ENCODE measurements around the gene MRPS10. TPM values are rescaled to one million over a fixed set of nuclear protein-coding genes. Genes with fewer than 3 reads are reported as not detected.
"Not testable (repeated sequence)": the region's sequence is repeated elsewhere in the genome, so short reads cannot be mapped to it uniquely, and the experiment has no call there.

Gene MRPS10
- total and polyA plus RNA-seq, 4 experiments from 2014 or later = 22.6 to 57.5 (median 32.7) TPM

DNA sequence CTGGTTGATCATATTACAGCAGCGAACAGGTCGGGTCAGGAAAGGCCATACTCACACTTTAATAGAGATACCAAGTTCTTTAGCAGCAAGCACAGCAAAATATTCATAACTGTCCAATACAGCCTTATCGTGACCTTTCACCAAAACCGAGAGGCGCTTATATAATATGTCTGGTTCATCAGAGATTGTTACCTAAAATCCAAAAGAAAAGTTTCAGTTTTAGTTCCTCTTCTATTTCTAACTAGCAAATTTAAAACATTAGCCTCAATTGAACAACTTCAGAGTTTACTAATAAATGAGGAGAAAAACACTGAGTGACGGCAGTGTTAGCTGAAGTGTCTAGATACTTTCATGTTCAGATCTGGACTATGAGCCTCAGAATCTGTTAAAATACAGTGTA lies 5.9 kb downstream of the MRPS10 start:
- intact Hi-C loops (cut with micrococcal nuclease) = loop anchor here (10.0 kb wide), 1 partner anchor 167 kb away; no protein-coding TSS in a partner anchor
- Histone ChIP-seq H3K27me3 (ENCODE audit: insufficient read depth, low read length) (no peaks in the 10 kb centered on the region), H3K9me3 (ENCODE audit: control insufficient read depth in 1 of 2, low read length in 2 of 2) (no peaks in the 10 kb centered on the region), H3K4me1 (ENCODE audit: insufficient read depth, low read length) (peaks cover 23% of the 10 kb centered on the region), H3K27ac (ENCODE audit: low read depth, low read length) (no peak overlapping the region), H3K36me3 (ENCODE audit: insufficient read depth, low read length) (peaks cover 55% of the 10 kb centered on the region), H3K4me3 (ENCODE audit: low read length in 2 of 2) (no peak overlapping the region)
- ChIA-PET POLR2A (ENCODE audit: partially characterized antibody) (no interaction called here), CTCF (ENCODE audit: partially characterized antibody) (interaction anchor here (0.6 to 1.9 kb wide), 2 partner anchors 336 to 390 kb away, joined by 3 to 6 read pairs; no protein-coding TSS in a partner anchor)
- no peak for DNase-seq
- H3K27ac Mint-ChIP-seq = no peak overlapping the region
- H3K4me3 Mint-ChIP-seq = no peak overlapping the region
- H3K27me3 Mint-ChIP-seq = no peaks in the 10 kb centered on the region
- peaks cover 6 to 19% (median 14%) of the 10 kb centered on the region in 4 donors for H3K4me1 Mint-ChIP-seq
- H3K36me3 Mint-ChIP-seq = peaks cover 41 to 55% of the 10 kb centered on the region in 2 donors
- no peaks in the 10 kb centered on the region for H3K9me3 Mint-ChIP-seq

DNA sequence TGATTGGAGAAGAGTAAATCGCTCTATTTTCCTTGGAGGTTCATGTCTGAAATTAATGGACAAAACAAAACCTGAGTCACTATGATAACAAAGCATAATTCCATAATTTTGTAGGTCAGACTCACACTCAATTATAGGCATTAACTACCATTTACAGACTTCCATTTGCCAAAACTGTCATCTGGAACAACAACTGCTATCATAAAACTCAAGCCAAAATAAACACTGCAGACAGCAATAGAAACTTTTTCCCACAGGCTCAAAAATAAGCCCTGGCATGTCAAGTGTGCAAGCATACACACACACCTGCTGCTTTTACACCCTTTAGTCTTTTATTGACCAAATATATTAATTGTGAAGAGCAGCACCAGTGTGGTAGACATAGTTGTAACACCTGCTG lies 7.1 kb downstream of the MRPS10 start:
- peaks cover 46 to 63% of the 10 kb centered on the region in 2 donors for H3K36me3 Mint-ChIP-seq
- DNase-seq = no peak
- no peak overlapping the region for H3K27ac Mint-ChIP-seq
- H3K27me3 Mint-ChIP-seq = no peaks in the 10 kb centered on the region
- Histone ChIP-seq H3K4me1 (ENCODE audit: insufficient read depth, low read length) (peaks cover 11% of the 10 kb centered on the region), H3K36me3 (ENCODE audit: insufficient read depth, low read length) (peaks cover 55% of the 10 kb centered on the region), H3K27me3 (ENCODE audit: insufficient read depth, low read length) (no peaks in the 10 kb centered on the region), H3K9me3 (ENCODE audit: control insufficient read depth in 1 of 2, low read length in 2 of 2) (no peaks in the 10 kb centered on the region), H3K4me3 (ENCODE audit: low read length in 2 of 2) (no peak overlapping the region), H3K27ac (ENCODE audit: low read depth, low read length) (no peak overlapping the region)
- intact Hi-C loops (cut with micrococcal nuclease) = loop anchor here (10.0 kb wide), 1 partner anchor 166 kb away; no protein-coding TSS in a partner anchor
- CTCF ChIA-PET (ENCODE audit: partially characterized antibody) = interaction anchor here (1.9 kb wide), 1 partner anchor 337 kb away, joined by 6 read pairs; no protein-coding TSS in a partner anchor
- no peak overlapping the region for H3K4me3 Mint-ChIP-seq
- H3K4me1 Mint-ChIP-seq = peaks cover 3 to 7% (median 5%) of the 10 kb centered on the region in 4 donors
- POLR2A ChIA-PET (ENCODE audit: partially characterized antibody) = no interaction called here
- no peaks in the 10 kb centered on the region for H3K9me3 Mint-ChIP-seq

DNA sequence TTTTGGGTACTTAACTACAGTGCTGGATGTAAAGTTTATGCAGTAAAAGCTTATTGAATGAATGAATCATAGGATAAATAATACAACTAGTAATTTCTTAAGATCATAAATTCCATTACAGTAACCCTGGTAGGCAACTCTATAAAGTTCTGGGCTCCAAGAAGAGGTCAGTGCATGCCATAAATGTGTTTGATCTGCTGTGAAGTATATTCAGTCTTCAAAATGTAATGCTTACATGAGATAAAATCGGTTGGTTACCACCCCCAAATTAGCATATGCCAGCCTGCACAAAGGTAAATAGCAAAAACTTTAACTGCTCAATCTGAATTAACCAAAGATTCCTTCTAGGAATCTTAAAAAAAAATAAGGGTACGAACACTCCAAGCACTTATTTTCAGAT lies 10.1 kb downstream of the MRPS10 start:
- H3K27me3 Mint-ChIP-seq; H3K4me3 ChIP-seq (ENCODE audit: low read length in 2 of 2); H3K4me3 Mint-ChIP-seq; CTCF ChIA-PET (ENCODE audit: partially characterized antibody); H3K27me3 ChIP-seq (ENCODE audit: insufficient read depth, low read length); POLR2A ChIA-PET (ENCODE audit: partially characterized antibody); H3K9me3 ChIP-seq (ENCODE audit: control insufficient read depth in 1 of 2, low read length in 2 of 2); intact Hi-C loops (cut with micrococcal nuclease); H3K27ac Mint-ChIP-seq; DNase-seq; H3K4me1 ChIP-seq (ENCODE audit: insufficient read depth, low read length); H3K9me3 Mint-ChIP-seq; H3K4me1 Mint-ChIP-seq; H3K27ac ChIP-seq (ENCODE audit: low read depth, low read length): not testable (repeated sequence)
- H3K36me3 Mint-ChIP-seq = peaks cover 45 to 62% of the 10 kb centered on the region in 2 donors
- peaks cover 39% of the 10 kb centered on the region for H3K36me3 ChIP-seq (ENCODE audit: insufficient read depth, low read length)

DNA sequence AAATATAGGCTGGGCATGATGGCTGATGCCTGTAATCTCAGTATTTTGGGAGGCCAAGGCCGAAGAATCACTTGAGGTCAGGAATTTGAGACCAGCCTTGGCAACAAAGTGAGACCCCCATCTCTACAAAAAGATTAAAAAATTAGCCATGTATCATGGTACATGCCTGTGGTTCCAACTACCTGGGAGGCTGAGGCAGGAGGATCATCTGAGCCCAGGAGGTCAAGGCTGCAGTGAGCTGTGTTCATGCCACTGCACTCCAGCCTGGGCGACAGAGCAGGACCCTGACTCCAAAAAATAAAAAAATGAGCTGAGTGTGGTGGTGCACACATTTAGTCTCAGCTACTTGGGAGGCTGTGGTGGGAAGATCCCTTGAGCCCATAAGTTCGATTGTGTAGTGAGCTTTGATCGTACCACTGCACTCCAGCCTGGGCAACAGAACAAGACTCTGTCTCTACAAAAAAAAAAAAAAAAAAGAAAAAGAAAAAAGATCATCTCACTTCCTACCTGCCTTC lies 12.8 kb downstream of the MRPS10 start:
- H3K4me1 ChIP-seq (ENCODE audit: insufficient read depth, low read length) = no peaks in the 10 kb centered on the region
- ChIA-PET POLR2A (ENCODE audit: partially characterized antibody) (no interaction called here), CTCF (ENCODE audit: partially characterized antibody) (interaction anchor here (0.7 to 3.8 kb wide), 3 partner anchors 9 to 343 kb away, joined by 3 to 14 read pairs (median 3); no protein-coding TSS in a partner anchor)
- H3K36me3 ChIP-seq (ENCODE audit: insufficient read depth, low read length) = peaks cover 17% of the 10 kb centered on the region
- intact Hi-C loops (cut with micrococcal nuclease) = no loop called here
- H3K4me3 ChIP-seq (ENCODE audit: low read length in 2 of 2) = no peak overlapping the region
- H3K27me3 Mint-ChIP-seq = no peaks in the 10 kb centered on the region
- peaks cover 0 to 8% (median 0%) of the 10 kb centered on the region in 4 donors for H3K4me1 Mint-ChIP-seq
- H3K27ac ChIP-seq (ENCODE audit: low read depth, low read length) = no peak overlapping the region
- H3K9me3 Mint-ChIP-seq = peaks cover 0 to 9% (median 3%) of the 10 kb centered on the region in 8 donors
- DNase-seq = no peak
- H3K36me3 Mint-ChIP-seq = peaks cover 47 to 55% of the 10 kb centered on the region in 2 donors
- H3K9me3 ChIP-seq (ENCODE audit: control insufficient read depth in 1 of 2, low read length in 2 of 2) = no peaks in the 10 kb centered on the region
- no peak overlapping the region for H3K4me3 Mint-ChIP-seq
- H3K27ac Mint-ChIP-seq = no peak overlapping the region
- no peaks in the 10 kb centered on the region for H3K27me3 ChIP-seq (ENCODE audit: insufficient read depth, low read length)

DNA sequence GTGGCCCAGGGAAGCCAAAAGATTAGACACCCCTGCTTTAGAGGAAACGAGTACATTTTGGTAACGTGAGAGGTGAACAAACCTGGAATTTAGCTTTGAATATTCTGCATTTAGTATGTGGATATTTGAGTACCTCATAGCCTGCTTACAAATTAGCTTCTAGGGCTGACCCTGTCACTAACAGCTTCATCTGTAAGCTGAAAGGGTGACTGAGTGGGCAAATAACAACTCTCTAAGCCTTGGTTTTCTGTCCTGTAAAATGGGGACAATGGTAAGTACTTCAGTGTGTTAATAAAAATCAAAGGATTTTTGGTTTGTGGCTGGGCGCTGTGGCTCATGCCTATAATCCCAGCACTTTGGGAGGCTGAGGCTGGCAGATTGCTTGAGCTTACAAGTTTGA lies 14.5 kb downstream of the MRPS10 start:
- intact Hi-C loops (cut with micrococcal nuclease) = no loop called here
- CTCF ChIA-PET (ENCODE audit: partially characterized antibody) = interaction anchor here (0.9 to 3.8 kb wide), 3 partner anchors 11 to 344 kb away, joined by 3 to 14 read pairs (median 12); no protein-coding TSS in a partner anchor
- no peak for DNase-seq
- Histone ChIP-seq H3K27me3 (ENCODE audit: insufficient read depth, low read length) (no peaks in the 10 kb centered on the region), H3K9me3 (ENCODE audit: control insufficient read depth in 1 of 2, low read length in 2 of 2) (no peaks in the 10 kb centered on the region), H3K27ac (ENCODE audit: low read depth, low read length) (no peak overlapping the region), H3K4me1 (ENCODE audit: insufficient read depth, low read length) (no peaks in the 10 kb centered on the region), H3K36me3 (ENCODE audit: insufficient read depth, low read length) (peaks cover 7% of the 10 kb centered on the region), H3K4me3 (ENCODE audit: low read length in 2 of 2) (no peak overlapping the region)
- POLR2A ChIA-PET (ENCODE audit: partially characterized antibody) = no interaction called here
- H3K9me3 Mint-ChIP-seq = peaks cover 0 to 9% (median 3%) of the 10 kb centered on the region in 8 donors
- H3K4me1 Mint-ChIP-seq = peaks cover 0 to 8% (median 0%) of the 10 kb centered on the region in 4 donors
- H3K4me3 Mint-ChIP-seq = no peak overlapping the region
- H3K27ac Mint-ChIP-seq = no peak overlapping the region
- H3K27me3 Mint-ChIP-seq = no peaks in the 10 kb centered on the region
- peaks cover 40 to 43% of the 10 kb centered on the region in 2 donors for H3K36me3 Mint-ChIP-seq

DNA sequence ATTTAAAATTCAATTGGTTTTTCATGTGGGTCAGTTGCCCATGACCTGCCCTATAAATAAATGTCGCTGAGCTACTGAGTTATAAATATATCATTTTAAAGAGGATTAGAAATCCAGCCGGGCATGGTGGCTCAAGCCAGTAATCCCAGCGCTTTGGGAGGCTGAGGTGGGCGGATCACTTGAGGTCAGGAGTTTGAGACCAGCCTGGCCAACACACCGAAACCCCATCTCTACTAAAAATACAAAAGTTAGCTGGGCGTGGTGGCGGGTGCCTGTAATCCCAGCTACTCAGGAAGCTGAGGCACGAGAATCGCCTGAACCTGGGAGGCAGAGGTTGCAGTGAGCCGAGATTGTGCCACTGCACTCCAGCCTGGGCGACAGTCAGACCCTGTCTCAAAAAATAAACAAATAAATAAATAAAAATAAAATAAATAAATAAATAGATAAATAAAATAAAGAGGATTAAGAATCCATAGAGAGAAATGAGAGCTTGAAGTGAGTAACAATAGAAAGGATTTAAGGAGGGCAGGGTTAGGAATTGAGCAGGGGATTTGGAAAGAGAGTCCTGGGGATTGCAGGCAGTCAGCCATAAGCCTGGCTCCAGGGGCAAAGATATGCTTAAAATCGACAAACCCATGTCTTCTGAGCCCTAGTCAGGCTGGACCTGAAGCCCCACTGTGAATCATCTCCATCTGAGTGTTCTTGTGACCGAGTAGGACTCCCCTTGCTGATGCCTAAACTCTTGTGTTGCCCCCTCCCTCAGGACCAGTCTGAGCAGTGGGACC lies 15.3 kb downstream of the MRPS10 start:
- intact Hi-C loops (cut with micrococcal nuclease); POLR2A ChIA-PET (ENCODE audit: partially characterized antibody): not testable (repeated sequence)

DNA sequence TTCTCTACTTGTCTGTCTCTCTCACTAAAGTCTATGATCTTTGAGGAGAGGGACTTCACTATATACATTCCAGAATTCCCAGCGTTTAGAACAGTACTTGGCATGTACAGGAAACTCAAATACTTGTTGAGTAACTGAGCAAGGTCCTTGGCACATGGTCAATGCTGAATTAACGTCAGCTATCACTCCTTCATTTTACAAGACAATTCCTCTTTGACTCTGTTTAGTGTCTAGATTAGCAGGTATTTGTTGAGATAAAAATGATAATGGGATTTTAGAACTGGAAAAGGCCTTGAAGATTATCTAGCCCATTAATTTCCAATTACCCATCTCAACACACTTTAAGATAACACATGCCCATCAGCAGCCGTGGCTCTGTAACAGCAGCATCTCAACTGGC lies 16.3 kb downstream of the MRPS10 start:
- no peak for DNase-seq
- Mint-ChIP-seq H3K27me3 (no peaks in the 10 kb centered on the region), H3K4me3 (no peak overlapping the region), H3K27ac (peak overlapping the region in 1 of 7 donors; percentile 47), H3K4me1 (peaks cover 0 to 8% (median 0%) of the 10 kb centered on the region in 4 donors), H3K9me3 (peaks cover 0 to 9% (median 3%) of the 10 kb centered on the region in 8 donors), H3K36me3 (peaks cover 28 to 29% of the 10 kb centered on the region in 2 donors)
- Histone ChIP-seq H3K4me1 (ENCODE audit: insufficient read depth, low read length) (no peaks in the 10 kb centered on the region), H3K27me3 (ENCODE audit: insufficient read depth, low read length) (no peaks in the 10 kb centered on the region), H3K4me3 (ENCODE audit: low read length in 2 of 2) (no peak overlapping the region), H3K27ac (ENCODE audit: low read depth, low read length) (no peak overlapping the region), H3K9me3 (ENCODE audit: control insufficient read depth in 1 of 2, low read length in 2 of 2) (no peaks in the 10 kb centered on the region), H3K36me3 (ENCODE audit: insufficient read depth, low read length) (no peaks in the 10 kb centered on the region)
- POLR2A ChIA-PET (ENCODE audit: partially characterized antibody) = no interaction called here
- CTCF ChIA-PET (ENCODE audit: partially characterized antibody) = interaction anchor here (3.8 kb wide), 1 partner anchor 13 kb away, joined by 14 read pairs; no protein-coding TSS in a partner anchor
- intact Hi-C loops (cut with micrococcal nuclease) = no loop called here

More for the DNA sequence above, 15.3 kb downstream of the MRPS10 start:
- H3K4me3 ChIP-seq (ENCODE audit: low read length in 2 of 2); H3K4me1 ChIP-seq (ENCODE audit: insufficient read depth, low read length); H3K4me1 Mint-ChIP-seq; H3K9me3 Mint-ChIP-seq; H3K9me3 ChIP-seq (ENCODE audit: control insufficient read depth in 1 of 2, low read length in 2 of 2); H3K4me3 Mint-ChIP-seq; H3K27me3 ChIP-seq (ENCODE audit: insufficient read depth, low read length); H3K36me3 ChIP-seq (ENCODE audit: insufficient read depth, low read length); DNase-seq; H3K27me3 Mint-ChIP-seq; H3K27ac ChIP-seq (ENCODE audit: low read depth, low read length): not testable (repeated sequence)
- CTCF ChIA-PET (ENCODE audit: partially characterized antibody) = interaction anchor here (0.9 to 3.8 kb wide), 3 partner anchors 12 to 345 kb away, joined by 3 to 14 read pairs (median 12); no protein-coding TSS in a partner anchor
- peak overlapping the region in 1 of 7 donors; percentile 49 for H3K27ac Mint-ChIP-seq
- peaks cover 32 to 34% of the 10 kb centered on the region in 2 donors for H3K36me3 Mint-ChIP-seq

Data from CD4-positive, alpha-beta memory T cell (primary cell).